Stimulated activated naive CD8-positive, alpha-beta T cell treated with anti-CD3 and anti-CD28 coated beads, Interleukin-15, amount 100 ng/mL, for 72 hours (primary cell): ENCODE data around the gene SEMA4G.

Source experiments
- ATAC-seq: fragments of 150-1000 bp; cut with Tn5 transposase; 2 replicates; pipeline ENCODE4 v1.10.0; 2021; ENCODE audit warnings: mild to moderate bottlenecking, moderate library complexity
- DNase-seq, 2 donors: peaks; one replicate each; pipeline ENCODE4 v3.0.0; 2021 to 2022
- H3K27ac Mint-ChIP-seq, 2 donors: one replicate each; pipeline ENCODE4 v1.8.0; 2022; ENCODE audit warnings: mild to moderate bottlenecking in 2 of 2, mixed read lengths in 2 of 2, moderate library complexity in 2 of 2
- H3K27me3 Mint-ChIP-seq: one replicate; pipeline ENCODE4 v1.8.0; 2022; ENCODE audit warnings: mixed read lengths
- H3K4me1 Mint-ChIP-seq: one replicate; pipeline ENCODE4 v1.8.0; 2022; ENCODE audit warnings: mild to moderate bottlenecking, mixed read lengths
- H3K4me3 Mint-ChIP-seq, 2 donors: one replicate each; pipeline ENCODE4 v1.8.0; 2022; ENCODE audit warnings: mild to moderate bottlenecking in 2 of 2, mixed read lengths in 2 of 2, moderate library complexity in 1 of 2
- H3K9me3 Mint-ChIP-seq, 2 donors: one replicate each; pipeline ENCODE4 v1.8.0; 2022; ENCODE audit warnings: mixed read lengths in 2 of 2

Gene SEMA4G

GRCh38 chr10:100995181-100995580 lies 25.9 kb downstream of the SEMA4G start:
- ATAC-seq (no peak), DNase-seq (no peak)
- Mint-ChIP-seq H3K4me3 (no peak overlapping the region), H3K9me3 (no peaks in the 10 kb centered on the region), H3K4me1 (peaks cover 39% of the 10 kb centered on the region), H3K27ac (no peak overlapping the region), H3K27me3 (no peaks in the 10 kb centered on the region)

GRCh38 chr10:100996678-100997359 lies 27.5 kb downstream of the SEMA4G start:
- Mint-ChIP-seq H3K4me3 (peak overlapping the region; percentile 78 to 92), H3K27ac (peak overlapping the region; percentile 91 to 97), H3K27me3 (no peaks in the 10 kb centered on the region), H3K9me3 (no peaks in the 10 kb centered on the region), H3K4me1 (peaks cover 37% of the 10 kb centered on the region)
- ATAC-seq = peak; percentile 29
- peak; percentile 45 for DNase-seq

GRCh38 chr10:100997360-100998182 lies 28.3 kb downstream of the SEMA4G start:
- DNase-seq (peak; percentile 78 to 80), ATAC-seq (peak; percentile 61)
- Mint-ChIP-seq H3K9me3 (no peaks in the 10 kb centered on the region), H3K4me3 (peak overlapping the region; percentile 78 to 92), H3K27me3 (no peaks in the 10 kb centered on the region), H3K27ac (peak overlapping the region; percentile 67 to 79), H3K4me1 (peaks cover 37% of the 10 kb centered on the region)

GRCh38 chr10:100998183-100998990 lies 29.1 kb downstream of the SEMA4G start:
- ATAC-seq = peak; percentile 49
- Mint-ChIP-seq H3K4me1 (peaks cover 37% of the 10 kb centered on the region), H3K27me3 (no peaks in the 10 kb centered on the region), H3K4me3 (peak overlapping the region; percentile 78 to 92), H3K9me3 (no peaks in the 10 kb centered on the region), H3K27ac (peak overlapping the region; percentile 49 to 86)
- peak; percentile 61 to 68 for DNase-seq

GRCh38 chr10:100998991-100999741 lies 29.9 kb downstream of the SEMA4G start:
- DNase-seq = peak; percentile 82 to 83

GRCh38 chr10:100999742-101000126 lies 30.4 kb downstream of the SEMA4G start, which contains the start of gene LZTS2:
TSS of gene LZTS2 (plus strand) at chr10:100999808. CDS start at chr10:101002539, 2,731 bp downstream.
- ATAC-seq (peak; percentile 7), DNase-seq (no peak)
- H3K9me3 Mint-ChIP-seq = no peaks in the 10 kb centered on the region
- H3K4me3 Mint-ChIP-seq = peak within 1 kb of the TSS; percentile 78 to 92
- no peaks in the 10 kb centered on the region for H3K27me3 Mint-ChIP-seq
- peaks cover 37% of the 10 kb centered on the region for H3K4me1 Mint-ChIP-seq
- H3K27ac Mint-ChIP-seq = peak within 1 kb of the TSS; percentile 4 to 86

More at GRCh38 chr10:100998991-100999741, 29.9 kb downstream of the SEMA4G start:
- ATAC-seq = peak; percentile 73
- peak overlapping the region; percentile 78 to 92 for H3K4me3 Mint-ChIP-seq
- peak overlapping the region in 1 of 2 donors; percentile 86 for H3K27ac Mint-ChIP-seq
- H3K4me1 Mint-ChIP-seq = peaks cover 37% of the 10 kb centered on the region
- H3K27me3 Mint-ChIP-seq = no peaks in the 10 kb centered on the region
- H3K9me3 Mint-ChIP-seq = no peaks in the 10 kb centered on the region

- ATAC-seq = no peak
- Mint-ChIP-seq H3K9me3 (no peaks in the 10 kb centered on the region), H3K27ac (peak overlapping the region; percentile 23 to 25), H3K4me3 (peak overlapping the region; percentile 66 to 77), H3K4me1 (peaks cover 37% of the 10 kb centered on the region), H3K27me3 (no peaks in the 10 kb centered on the region)
- DNase-seq = no peak
Observed at GRCh38 chr10:101000127-101000914, 31.0 kb downstream of the SEMA4G start.

GRCh38 chr10:101000915-101001658 lies 31.8 kb downstream of the SEMA4G start:
- ATAC-seq (no peak), DNase-seq (no peak)
- peaks cover 34% of the 10 kb centered on the region for H3K4me1 Mint-ChIP-seq
- H3K9me3 Mint-ChIP-seq = no peaks in the 10 kb centered on the region
- H3K4me3 Mint-ChIP-seq = peak overlapping the region; percentile 47 to 66
- peak overlapping the region; percentile 20 to 23 for H3K27ac Mint-ChIP-seq
- no peaks in the 10 kb centered on the region for H3K27me3 Mint-ChIP-seq

- Mint-ChIP-seq H3K9me3 (no peaks in the 10 kb centered on the region), H3K4me3 (no peak overlapping the region), H3K27ac (no peak overlapping the region), H3K4me1 (peaks cover 28% of the 10 kb centered on the region), H3K27me3 (no peaks in the 10 kb centered on the region)
- ATAC-seq (no peak), DNase-seq (no peak)
Observed at GRCh38 chr10:101001659-101002035, 32.3 kb downstream of the SEMA4G start.

- ATAC-seq (no peak), DNase-seq (no peak)
- Mint-ChIP-seq H3K4me1 (peaks cover 27% of the 10 kb centered on the region), H3K9me3 (no peaks in the 10 kb centered on the region), H3K27ac (no peak overlapping the region), H3K27me3 (no peaks in the 10 kb centered on the region), H3K4me3 (no peak overlapping the region)
Observed at GRCh38 chr10:101002456-101002855, 33.2 kb downstream of the SEMA4G start.

GRCh38 chr10:101003639-101004206 lies 34.4 kb downstream of the SEMA4G start:
- no peak for DNase-seq
- no peak for ATAC-seq
- H3K4me3 Mint-ChIP-seq = no peak overlapping the region
- H3K27ac Mint-ChIP-seq = no peak overlapping the region
- H3K27me3 Mint-ChIP-seq = no peaks in the 10 kb centered on the region
- peaks cover 17% of the 10 kb centered on the region for H3K4me1 Mint-ChIP-seq
- H3K9me3 Mint-ChIP-seq = no peaks in the 10 kb centered on the region

GRCh38 chr10:101005361-101005760 lies 36.1 kb downstream of the SEMA4G start:
- peak overlapping the region; percentile 48 to 65 for H3K27ac Mint-ChIP-seq
- peaks cover 10% of the 10 kb centered on the region for H3K4me1 Mint-ChIP-seq
- H3K4me3 Mint-ChIP-seq = no peak overlapping the region
- H3K9me3 Mint-ChIP-seq = no peaks in the 10 kb centered on the region
- DNase-seq (no peak), ATAC-seq (no peak)
- no peaks in the 10 kb centered on the region for H3K27me3 Mint-ChIP-seq

- H3K27me3 Mint-ChIP-seq = no peaks in the 10 kb centered on the region
- peaks cover 4% of the 10 kb centered on the region for H3K4me1 Mint-ChIP-seq
- H3K4me3 Mint-ChIP-seq = no peak overlapping the region
- H3K9me3 Mint-ChIP-seq = no peaks in the 10 kb centered on the region
- no peak for DNase-seq
- no peak for ATAC-seq
- H3K27ac Mint-ChIP-seq = peak overlapping the region in 1 of 2 donors; percentile 50
Observed at GRCh38 chr10:101005869-101006567, 36.7 kb downstream of the SEMA4G start.
